K562 (cell line): ENCODE data around the gene HELB. TPM values are rescaled to one million over a fixed set of nuclear protein-coding genes. Genes with fewer than 3 reads are reported as not detected.

Experiments
- CREM ChIP-seq: IDR thresholded peaks from 2 replicates; pipeline ENCODE4 v1.6.1; 2014; ENCODE audit warnings: antibody characterized with exemption, low read depth
- EP300 ChIP-seq: IDR thresholded peaks from 2 replicates; pipeline ENCODE4 v1.6.1; 2012; ENCODE audit warnings: low read length, improper control_type of control experiment
- TBL1XR1 ChIP-seq, 2 experiments: IDR thresholded peaks; 2 replicates each; pipeline ENCODE4 v1.6.1; 2012; ENCODE audit warnings: improper control_type of control experiment in 2 of 2, low read length in 2 of 2, mild to moderate bottlenecking in 1 of 2
- ZNF445 ChIP-seq: fragments of 250-450 bp; sonication (Bioruptor Pico); IDR thresholded peaks from 2 replicates; pipeline ENCODE4 v1.4.0; 2020; ENCODE audit warnings: low read depth, mild to moderate bottlenecking, moderate library complexity
- ZNF561 ChIP-seq: fragments of 450-650 bp; formaldehyde crosslinking; conservative IDR thresholded peaks from 2 replicates; pipeline ENCODE4 v1.4.0; 2020; ENCODE audit warnings: mild to moderate bottlenecking, moderate library complexity
- polyA plus RNA-seq, 8 experiments: library from polyadenylated mRNA; depleted of rRNA in 4 of 8; stranded (reverse) in 5 of 8; unstranded in 3 of 8; fragments of >200 nt; fragmentation: Nextera tagmentation in 2 of 8; fragmentation: Illumina TruSeq in 1 of 8; extraction: Ambion mirVana in 2 of 8; extraction: Trizol in 1 of 8; gene quantifications; 2 replicates each; pipeline versions ENCODE4 v1.2.1 to v1.2.3, GENCODE V29; 2011 to 2014; ENCODE audit warnings: inconsistent platforms in 1 of 8, missing spikeins in 1 of 8
- total RNA-seq, 7 experiments: library from RNA; depleted of rRNA in 6 of 7; stranded (reverse); fragments of >200 nt in 6 of 7; fragmentation: Illumina TruSeq in 2 of 7; extraction: Trizol in 2 of 7; gene quantifications; 2 replicates each; pipeline versions ENCODE4 v1.2.1 to v1.2.3, GENCODE V29; 2011 to 2021; ENCODE audit warnings: low replicate concordance in 1 of 7
- TF ChIP-seq, protein P1 (sequence below): fragments of 450-650 bp; formaldehyde crosslinking; IDR thresholded peaks from 2 replicates; pipeline ENCODE4 v1.4.0; 2020; ENCODE audit warnings: mild to moderate bottlenecking, moderate library complexity
- TF ChIP-seq, protein P2 (sequence below): sonication (generic); formaldehyde crosslinking; IDR thresholded peaks from 2 replicates; pipeline ENCODE4 v1.9.0; 2022; ENCODE audit warnings: mild to moderate bottlenecking, missing genetic modification reagents
- TF ChIP-seq, protein P3 (sequence below): fragments of 450-650 bp; formaldehyde crosslinking; IDR thresholded peaks from 2 replicates; pipeline ENCODE4 v1.4.0; 2022; ENCODE audit warnings: mild to moderate bottlenecking, moderate library complexity
- TF ChIP-seq, protein P4 (sequence below), 2 experiments: fragments of 450-650 bp in 1 of 2; IDR thresholded peaks; 2 replicates each; pipeline ENCODE4 v1.6.1; 2011 to 2017; ENCODE audit warnings: low read depth in 2 of 2, antibody characterized with exemption in 1 of 2, borderline replicate concordance in 1 of 2, low read length in 1 of 2, mild to moderate bottlenecking in 1 of 2, mixed read lengths in 1 of 2; ENCODE audit not compliant: control insufficient read depth in 1 of 2
- TF ChIP-seq, protein P5 (sequence below): sonication (generic); formaldehyde crosslinking; IDR thresholded peaks from 2 replicates; pipeline ENCODE4 v1.9.0; 2022; ENCODE audit warnings: mild to moderate bottlenecking, missing genetic modification reagents

The HELB gene
- total and polyA plus RNA-seq, 9 of the 15 experiments (the other 6 are each of a cell fraction or from before 2014, with no cell fraction given): 0.74 to 7.6 (median 2.4) TPM

DNA sequence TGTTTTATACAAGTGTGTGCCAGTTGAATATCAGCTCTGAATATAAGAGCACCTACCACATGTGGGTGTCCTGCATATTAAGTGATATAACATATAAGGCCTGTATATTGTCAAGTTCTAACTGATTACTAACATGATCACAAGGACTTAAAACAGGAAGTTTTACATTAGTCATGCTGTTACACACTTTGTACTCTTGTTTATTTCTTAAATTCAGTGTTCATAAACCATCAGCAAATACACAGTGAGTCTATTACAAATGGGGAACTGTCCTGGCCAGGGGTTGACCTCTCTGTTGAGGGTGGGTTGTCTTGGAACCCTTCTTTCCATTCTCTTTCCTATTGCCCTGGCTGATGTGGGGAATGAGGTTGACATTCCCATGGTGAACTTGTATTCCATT is 19.1 kb downstream of the HELB start (continued):
- TF ChIP-seq ZNF445 (CRISPR knock-in tag): no peak
- TF ChIP-seq, protein P1, sequence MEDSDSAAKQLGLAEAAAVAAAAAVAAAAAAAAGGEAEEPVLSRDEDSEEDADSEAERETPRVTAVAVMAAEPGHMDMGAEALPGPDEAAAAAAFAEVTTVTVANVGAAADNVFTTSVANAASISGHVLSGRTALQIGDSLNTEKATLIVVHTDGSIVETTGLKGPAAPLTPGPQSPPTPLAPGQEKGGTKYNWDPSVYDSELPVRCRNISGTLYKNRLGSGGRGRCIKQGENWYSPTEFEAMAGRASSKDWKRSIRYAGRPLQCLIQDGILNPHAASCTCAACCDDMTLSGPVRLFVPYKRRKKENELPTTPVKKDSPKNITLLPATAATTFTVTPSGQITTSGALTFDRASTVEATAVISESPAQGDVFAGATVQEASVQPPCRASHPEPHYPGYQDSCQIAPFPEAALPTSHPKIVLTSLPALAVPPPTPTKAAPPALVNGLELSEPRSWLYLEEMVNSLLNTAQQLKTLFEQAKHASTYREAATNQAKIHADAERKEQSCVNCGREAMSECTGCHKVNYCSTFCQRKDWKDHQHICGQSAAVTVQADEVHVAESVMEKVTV: no peak
- TF ChIP-seq, protein P2, sequence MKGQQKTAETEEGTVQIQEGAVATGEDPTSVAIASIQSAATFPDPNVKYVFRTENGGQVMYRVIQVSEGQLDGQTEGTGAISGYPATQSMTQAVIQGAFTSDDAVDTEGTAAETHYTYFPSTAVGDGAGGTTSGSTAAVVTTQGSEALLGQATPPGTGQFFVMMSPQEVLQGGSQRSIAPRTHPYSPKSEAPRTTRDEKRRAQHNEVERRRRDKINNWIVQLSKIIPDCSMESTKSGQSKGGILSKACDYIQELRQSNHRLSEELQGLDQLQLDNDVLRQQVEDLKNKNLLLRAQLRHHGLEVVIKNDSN (CRISPR knock-in tag): no peak
- TF ChIP-seq ZNF561 (CRISPR knock-in tag): no peak
- TF ChIP-seq, protein P3, sequence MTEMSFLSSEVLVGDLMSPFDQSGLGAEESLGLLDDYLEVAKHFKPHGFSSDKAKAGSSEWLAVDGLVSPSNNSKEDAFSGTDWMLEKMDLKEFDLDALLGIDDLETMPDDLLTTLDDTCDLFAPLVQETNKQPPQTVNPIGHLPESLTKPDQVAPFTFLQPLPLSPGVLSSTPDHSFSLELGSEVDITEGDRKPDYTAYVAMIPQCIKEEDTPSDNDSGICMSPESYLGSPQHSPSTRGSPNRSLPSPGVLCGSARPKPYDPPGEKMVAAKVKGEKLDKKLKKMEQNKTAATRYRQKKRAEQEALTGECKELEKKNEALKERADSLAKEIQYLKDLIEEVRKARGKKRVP (CRISPR knock-in tag): no peak
- TF ChIP-seq TBL1XR1 (IDR thresholded peaks at IDR 0.05; ENCODE audit: low read length in 2 of 2): no peak
- no peak for TF ChIP-seq EP300
- TF ChIP-seq CREM: no peak
- TF ChIP-seq, protein P4, sequence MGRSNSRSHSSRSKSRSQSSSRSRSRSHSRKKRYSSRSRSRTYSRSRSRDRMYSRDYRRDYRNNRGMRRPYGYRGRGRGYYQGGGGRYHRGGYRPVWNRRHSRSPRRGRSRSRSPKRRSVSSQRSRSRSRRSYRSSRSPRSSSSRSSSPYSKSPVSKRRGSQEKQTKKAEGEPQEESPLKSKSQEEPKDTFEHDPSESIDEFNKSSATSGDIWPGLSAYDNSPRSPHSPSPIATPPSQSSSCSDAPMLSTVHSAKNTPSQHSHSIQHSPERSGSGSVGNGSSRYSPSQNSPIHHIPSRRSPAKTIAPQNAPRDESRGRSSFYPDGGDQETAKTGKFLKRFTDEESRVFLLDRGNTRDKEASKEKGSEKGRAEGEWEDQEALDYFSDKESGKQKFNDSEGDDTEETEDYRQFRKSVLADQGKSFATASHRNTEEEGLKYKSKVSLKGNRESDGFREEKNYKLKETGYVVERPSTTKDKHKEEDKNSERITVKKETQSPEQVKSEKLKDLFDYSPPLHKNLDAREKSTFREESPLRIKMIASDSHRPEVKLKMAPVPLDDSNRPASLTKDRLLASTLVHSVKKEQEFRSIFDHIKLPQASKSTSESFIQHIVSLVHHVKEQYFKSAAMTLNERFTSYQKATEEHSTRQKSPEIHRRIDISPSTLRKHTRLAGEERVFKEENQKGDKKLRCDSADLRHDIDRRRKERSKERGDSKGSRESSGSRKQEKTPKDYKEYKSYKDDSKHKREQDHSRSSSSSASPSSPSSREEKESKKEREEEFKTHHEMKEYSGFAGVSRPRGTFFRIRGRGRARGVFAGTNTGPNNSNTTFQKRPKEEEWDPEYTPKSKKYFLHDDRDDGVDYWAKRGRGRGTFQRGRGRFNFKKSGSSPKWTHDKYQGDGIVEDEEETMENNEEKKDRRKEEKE (IDR thresholded peaks at IDR 0.05; ENCODE audit: borderline replicate concordance in 1 of 2, control insufficient read depth in 1 of 2, low read depth in 2 of 2, low read length in 1 of 2): no peak
- TF ChIP-seq, protein P5, sequence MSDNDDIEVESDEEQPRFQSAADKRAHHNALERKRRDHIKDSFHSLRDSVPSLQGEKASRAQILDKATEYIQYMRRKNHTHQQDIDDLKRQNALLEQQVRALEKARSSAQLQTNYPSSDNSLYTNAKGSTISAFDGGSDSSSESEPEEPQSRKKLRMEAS (CRISPR knock-in tag): no peak
